HEK293 (cell line): ENCODE measurements around the gene TUBA8.

ENCODE experiments used
- CTCF ChIP-seq: fragments of 450-650 bp; formaldehyde crosslinking; IDR thresholded peaks from 2 replicates; pipeline ENCODE4 v1.5.1; 2016; ENCODE audit warnings: missing biosample characterization, missing genetic modification characterization
- MYNN ChIP-seq: fragments of 450-650 bp; formaldehyde crosslinking; IDR thresholded peaks from 2 replicates; pipeline ENCODE4 v1.5.1; 2016; ENCODE audit warnings: missing biosample characterization, missing genetic modification characterization, borderline replicate concordance
- ZNF292 ChIP-seq: fragments of 450-650 bp; formaldehyde crosslinking; IDR thresholded peaks from 2 replicates; pipeline ENCODE4 v1.5.1; 2016; ENCODE audit warnings: low read depth, missing biosample characterization, missing genetic modification characterization, borderline replicate concordance
- ZNF660 ChIP-seq: fragments of 450-650 bp; IDR thresholded peaks from 2 replicates; pipeline ENCODE4 v1.5.1; 2018; ENCODE audit warnings: missing biosample characterization, mild to moderate bottlenecking, missing genetic modification characterization

DNA sequence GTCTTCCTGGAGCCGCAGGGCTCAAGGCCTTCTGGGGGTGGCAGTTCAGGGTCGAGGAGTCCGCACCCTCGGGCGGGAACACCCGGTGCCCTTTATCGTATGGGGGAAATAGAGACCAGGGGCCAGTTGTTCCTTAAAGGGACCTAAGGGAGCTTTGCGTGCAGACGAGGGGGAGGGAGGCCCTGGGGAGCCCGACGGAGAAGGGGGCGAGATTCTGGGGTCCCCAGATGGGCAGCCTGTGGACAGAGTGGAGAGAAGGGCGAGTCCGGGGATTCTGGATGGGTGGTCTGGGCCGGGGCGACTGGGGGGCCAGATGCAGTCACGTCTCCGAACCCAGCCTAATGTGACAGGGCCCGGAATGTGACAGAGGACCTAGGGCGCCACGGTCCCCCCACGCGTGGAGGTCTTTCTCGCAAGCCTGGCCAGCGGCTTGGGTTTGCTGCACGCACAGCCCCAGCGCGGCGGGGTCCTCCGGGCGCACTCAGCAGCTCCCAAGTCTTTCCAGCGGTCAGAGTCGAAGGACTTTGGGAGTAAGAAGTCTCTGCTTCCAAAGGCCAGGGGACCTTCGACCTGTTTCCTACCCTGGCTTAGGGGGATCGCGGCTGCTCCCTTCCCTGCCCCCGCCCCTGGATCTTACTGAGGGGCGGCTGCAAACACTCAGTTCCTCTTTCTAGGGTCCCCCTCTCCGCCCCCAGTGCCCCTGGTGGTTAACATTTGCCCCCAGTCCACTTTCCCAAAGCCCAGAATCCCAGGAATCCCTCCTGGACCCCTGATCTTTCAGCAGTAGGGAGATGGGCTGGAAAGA, 547 bp downstream of the TUBA8 start:
- TF ChIP-seq CTCF (tag by site-specific recombination) (no peak), ZNF292 (tag by site-specific recombination) (no peak), ZNF660 (tag by site-specific recombination) (no peak), MYNN (no peak)
